OCI-M1 (cell line): Measurements from ENCODE around the gene OR6C3.
"Not testable (repeated sequence)": the region's sequence is repeated elsewhere in the genome, so short reads cannot be mapped to it uniquely, and the experiment has no call there.

Experiments
- DNase-seq: peaks from one replicate; lab custom pipeline; 2025; lab: John Stamatoyannopoulos, UW

The OR6C3 gene

GRCh38 chr12:55330446-55330845, at the start of gene OR6C3:
TSS of gene OR6C3 (plus strand) at chr12:55330746. CDS start at chr12:55331701, 955 bp downstream.
- no peak for DNase-seq

GRCh38 chr12:55280991-55281390, 49.6 kb upstream of the OR6C3 start:
- no peak for DNase-seq

DNA sequence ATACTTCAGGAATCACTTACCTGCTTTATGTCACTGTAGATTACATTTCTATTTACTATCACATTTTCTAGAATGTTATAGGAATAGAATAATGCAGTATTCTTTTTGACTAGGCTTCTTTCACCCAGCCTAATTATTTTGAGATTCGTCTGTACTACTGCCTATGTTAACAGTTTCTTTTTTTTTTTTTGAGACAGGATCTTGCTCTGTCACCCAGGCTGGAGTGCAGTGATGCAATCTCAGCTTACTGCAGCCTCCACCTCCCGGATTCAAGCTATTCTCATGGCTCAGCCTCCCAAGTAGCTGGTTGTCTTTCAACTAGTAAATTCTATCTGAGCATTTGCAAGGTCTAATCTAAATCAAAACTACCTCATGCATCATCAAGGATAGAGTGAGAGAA, 40.5 kb upstream of the OR6C3 start:
- no peak for DNase-seq

DNA sequence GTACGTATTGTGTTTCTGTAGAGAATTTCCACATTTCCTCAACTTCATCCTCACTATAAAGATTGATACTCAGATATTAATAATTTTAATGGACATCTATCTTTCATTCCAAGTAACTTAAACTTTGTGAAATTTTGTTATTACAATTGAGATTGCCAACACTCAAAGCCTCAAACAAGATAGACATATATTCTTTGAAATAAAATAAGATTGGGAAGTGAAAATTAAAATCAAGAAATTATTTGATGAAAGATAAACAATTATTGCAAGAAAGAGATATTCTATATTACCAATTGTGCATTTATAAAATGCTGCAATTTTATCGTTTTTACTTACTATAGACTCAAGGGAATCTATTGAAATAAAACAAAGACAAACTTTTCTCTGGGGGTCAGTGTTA, 34.1 kb upstream of the OR6C3 start, which contains the start of gene OR6C6:
Gene OR6C6 (minus strand): TSS at position 101 of the 400 bp plus-strand sequence. CDS start 1,337 bp downstream, outside the sequence.
- DNase-seq: no peak

- no peak for DNase-seq
Observed at GRCh38 chr12:55314043-55314442, 16.5 kb upstream of the OR6C3 start, which contains the start of gene OR6C1. TSS of gene OR6C1 (plus strand) at chr12:55314343. CDS start at chr12:55320600, 6,257 bp downstream.

DNA sequence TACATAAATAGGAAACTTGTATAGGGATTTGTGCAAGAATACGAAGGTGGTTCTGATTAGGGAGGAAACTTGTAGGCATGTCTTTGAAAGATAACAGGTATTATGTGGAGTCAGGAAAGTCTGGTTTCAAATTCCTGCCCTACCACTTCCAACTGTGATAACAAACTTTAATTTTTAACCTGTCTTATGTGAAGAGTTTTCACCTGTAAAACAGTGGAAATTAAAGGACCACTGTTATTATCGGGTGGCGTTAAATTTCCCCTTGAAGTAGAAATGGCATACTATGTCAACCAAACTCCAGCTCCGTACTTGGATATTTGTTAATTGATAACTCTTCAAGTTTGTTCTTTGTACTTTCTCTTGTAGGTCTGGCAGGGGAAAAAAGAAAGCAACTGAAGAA, 10.3 kb upstream of the OR6C3 start:
- no peak for DNase-seq

DNA sequence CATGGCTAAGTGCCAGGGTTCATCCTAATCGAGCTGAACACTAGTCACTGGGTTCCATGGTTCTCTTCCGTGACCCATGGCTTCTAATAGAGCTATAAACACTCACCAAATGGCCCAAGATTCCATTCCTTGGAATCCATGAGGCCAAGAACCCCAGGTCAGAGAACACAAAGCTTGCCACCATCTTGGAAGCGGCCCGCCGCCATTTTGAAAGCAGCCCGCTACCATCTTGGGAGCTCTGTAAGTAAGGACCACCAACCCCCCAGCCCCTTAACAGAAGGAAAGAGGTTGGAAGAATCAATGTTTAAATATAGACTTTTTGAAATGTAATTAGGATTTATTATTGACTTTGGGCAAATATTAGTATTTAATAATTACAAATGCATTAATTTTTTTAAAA, 4.7 kb upstream of the OR6C3 start:
- not testable (repeated sequence) for DNase-seq

- no peak for DNase-seq
Observed at GRCh38 chr12:55336002-55336401, 5.5 kb downstream of the OR6C3 start.

GRCh38 chr12:55355338-55355737, 24.8 kb downstream of the OR6C3 start:
- not testable (repeated sequence) for DNase-seq

GRCh38 chr12:55362675-55363074, 32.1 kb downstream of the OR6C3 start, which contains the start of gene OR6C75:
TSS of gene OR6C75 (plus strand) at chr12:55362975. CDS start at chr12:55365111, 2,136 bp downstream.
- DNase-seq: no peak

GRCh38 chr12:55365086-55365485, 34.5 kb downstream of the OR6C3 start:
- no peak for DNase-seq

DNA sequence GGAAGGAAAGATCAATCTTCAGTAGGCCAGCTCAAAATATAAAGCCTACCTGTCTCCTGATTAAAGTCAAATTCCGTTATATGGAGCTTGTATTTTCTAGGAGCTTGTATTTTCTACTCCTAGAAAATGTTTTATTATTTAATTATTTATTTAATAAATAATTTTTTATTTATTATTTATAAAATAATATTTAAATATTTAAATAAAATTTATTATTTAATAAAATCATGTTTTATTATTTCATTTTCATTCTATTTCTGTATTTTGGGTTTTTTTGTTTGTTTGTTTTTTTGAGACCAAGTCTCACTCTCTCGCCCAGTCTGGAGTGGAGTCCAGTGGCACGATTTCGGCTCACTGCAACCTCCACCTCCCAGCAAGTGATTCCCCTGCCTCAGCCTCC, 42.0 kb downstream of the OR6C3 start:
- no peak for DNase-seq
